HUES6 (cell line): ENCODE data around the gene WFIKKN2.
"Not testable (repeated sequence)": the region's sequence is repeated elsewhere in the genome, so short reads cannot be mapped to it uniquely, and the experiment has no call there.

ENCODE experiments used
- H3K27ac ChIP-seq: 2 replicates; pipeline ENCODE4 v1.7.0; 2013; ENCODE audit warnings: low read depth, mild to moderate bottlenecking, low read length, inconsistent platforms
- H3K27me3 ChIP-seq: 2 replicates; pipeline ENCODE4 v1.6.1; 2013; ENCODE audit warnings: low read length; ENCODE audit not compliant: control insufficient read depth, insufficient read depth
- H3K36me3 ChIP-seq: 2 replicates; pipeline ENCODE4 v1.6.1; 2013; ENCODE audit warnings: low read length; ENCODE audit not compliant: control insufficient read depth, insufficient read depth
- H3K4me1 ChIP-seq: 2 replicates; pipeline ENCODE4 v1.6.1; 2013; ENCODE audit warnings: low read length; ENCODE audit not compliant: control insufficient read depth, insufficient read depth
- H3K4me3 ChIP-seq: 2 replicates; pipeline ENCODE4 v1.5.1; 2013; ENCODE audit warnings: low read depth, low read length
- H3K9ac ChIP-seq: one replicate; pipeline ENCODE4 v1.6.1; 2013; ENCODE audit warnings: mild to moderate bottlenecking, low read length
- H3K9me3 ChIP-seq: 2 replicates; pipeline ENCODE4 v1.6.1; 2013; ENCODE audit warnings: low read depth, low read length; ENCODE audit not compliant: control insufficient read depth, insufficient read depth

The WFIKKN2 gene

DNA sequence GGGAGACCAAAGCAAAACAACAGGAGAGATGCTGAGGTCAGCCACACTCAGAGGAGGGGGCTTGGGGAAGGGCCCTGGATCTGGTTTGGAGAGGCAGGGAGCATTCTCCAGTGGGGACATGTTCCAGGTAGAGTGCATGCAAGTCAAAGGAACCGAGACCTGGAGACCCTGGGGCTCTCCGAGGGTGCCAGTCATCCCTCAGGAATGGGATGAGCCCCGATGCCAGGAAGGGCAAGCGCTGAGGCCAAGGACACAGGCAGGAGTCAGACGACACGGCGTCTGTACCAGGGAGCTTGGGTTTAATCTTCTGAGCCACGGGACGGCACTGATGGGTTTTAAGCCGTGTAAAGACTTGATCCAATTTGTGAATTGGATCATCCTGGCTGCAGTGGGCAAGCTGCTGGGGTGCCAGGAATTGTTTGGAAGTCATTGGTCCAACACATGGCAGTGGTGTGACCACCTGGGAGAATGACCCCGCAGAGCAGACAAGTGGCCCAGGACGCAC is 35.1 kb upstream of the WFIKKN2 start:
- H3K27me3 ChIP-seq: no peaks in the 10 kb centered on the region

DNA sequence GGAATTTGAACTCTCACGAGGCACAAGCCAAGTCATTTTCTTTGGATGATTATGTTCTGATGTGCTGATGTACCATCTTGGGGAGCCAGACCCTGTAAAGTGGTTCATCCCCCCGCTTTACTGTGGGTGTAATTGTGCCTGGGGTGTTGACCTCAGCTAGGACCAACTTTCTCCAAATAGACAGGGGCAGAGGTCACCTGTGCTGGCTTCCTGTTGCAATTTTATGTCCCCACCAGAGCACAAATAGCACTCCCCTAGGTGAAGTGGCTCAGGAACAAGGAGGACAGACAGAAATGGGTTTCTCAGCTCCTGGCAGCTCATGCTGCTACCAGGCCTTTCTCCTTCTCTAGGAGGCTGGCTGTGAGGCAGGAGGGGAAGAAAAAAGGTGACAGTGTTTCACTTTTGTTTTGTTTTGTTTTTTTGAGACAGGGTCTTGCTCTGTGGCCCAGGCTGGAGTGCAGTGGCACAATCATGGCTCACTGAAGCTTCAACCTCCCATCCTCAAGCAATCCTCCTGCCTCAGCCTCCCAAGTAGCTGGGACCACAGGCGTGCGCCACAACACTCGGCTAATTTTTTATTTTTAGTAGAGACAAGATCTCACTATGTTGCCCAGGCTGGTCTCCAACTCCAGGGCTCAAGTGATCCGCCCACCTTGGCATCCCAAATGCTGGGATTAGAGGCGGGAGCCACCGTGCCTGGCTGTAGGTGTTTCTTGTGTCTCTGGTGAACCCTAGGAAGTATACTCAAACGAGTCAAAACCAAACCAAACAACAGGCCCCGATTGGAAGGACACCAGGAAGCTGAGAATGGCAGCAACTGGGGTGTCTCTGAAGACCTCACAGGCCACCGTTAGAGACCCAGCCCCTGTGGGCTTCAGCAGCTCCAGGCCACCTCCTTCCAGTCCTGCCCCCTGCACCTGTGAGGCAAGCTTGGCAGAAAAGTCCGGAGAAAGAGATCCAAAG is 32.5 kb upstream of the WFIKKN2 start:
- Histone ChIP-seq H3K9ac (no peak overlapping the region), H3K27me3 (no peaks in the 10 kb centered on the region), H3K4me1 (peaks cover 18% of the 10 kb centered on the region; the same call in 1 of the 2 replicates), H3K36me3 (no peaks in the 10 kb centered on the region), H3K9me3 (no peaks in the 10 kb centered on the region), H3K4me3 (no peak overlapping the region), H3K27ac (no peak overlapping the region)

More for the DNA sequence above, 35.1 kb upstream of the WFIKKN2 start:
- H3K9ac ChIP-seq: no peak overlapping the region
- peaks cover 18% of the 10 kb centered on the region; the same call in 1 of the 2 replicates for H3K4me1 ChIP-seq
- no peaks in the 10 kb centered on the region for H3K36me3 ChIP-seq
- H3K9me3 ChIP-seq: no peaks in the 10 kb centered on the region
- H3K4me3 ChIP-seq: no peak overlapping the region
- H3K27ac ChIP-seq: no peak overlapping the region

DNA sequence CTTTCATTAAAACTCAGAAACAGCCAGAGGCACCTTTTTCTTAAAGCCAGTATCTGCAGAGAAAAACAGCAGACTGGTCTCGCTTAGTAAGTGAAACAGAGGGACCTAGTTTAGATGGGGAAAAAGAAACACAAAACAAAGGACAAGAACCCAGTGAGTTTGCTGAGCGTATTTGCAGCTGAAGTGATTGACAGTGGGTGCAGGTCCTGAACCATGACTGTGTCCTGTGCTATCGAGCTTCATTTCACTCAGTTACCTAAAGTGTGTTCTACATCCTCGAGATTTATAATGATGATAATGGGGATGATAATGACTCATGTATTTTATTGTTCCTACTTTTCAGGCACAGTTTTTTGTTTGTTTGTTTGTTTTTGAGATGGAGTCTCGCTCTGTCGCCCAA is 31.7 kb upstream of the WFIKKN2 start:
- no peaks in the 10 kb centered on the region for H3K9me3 ChIP-seq
- no peak overlapping the region for H3K4me3 ChIP-seq
- no peaks in the 10 kb centered on the region for H3K36me3 ChIP-seq
- no peaks in the 10 kb centered on the region for H3K27me3 ChIP-seq
- H3K9ac ChIP-seq: no peak overlapping the region
- no peak overlapping the region for H3K27ac ChIP-seq
- H3K4me1 ChIP-seq: peaks cover 15% of the 10 kb centered on the region; the same call in 1 of the 2 replicates

DNA sequence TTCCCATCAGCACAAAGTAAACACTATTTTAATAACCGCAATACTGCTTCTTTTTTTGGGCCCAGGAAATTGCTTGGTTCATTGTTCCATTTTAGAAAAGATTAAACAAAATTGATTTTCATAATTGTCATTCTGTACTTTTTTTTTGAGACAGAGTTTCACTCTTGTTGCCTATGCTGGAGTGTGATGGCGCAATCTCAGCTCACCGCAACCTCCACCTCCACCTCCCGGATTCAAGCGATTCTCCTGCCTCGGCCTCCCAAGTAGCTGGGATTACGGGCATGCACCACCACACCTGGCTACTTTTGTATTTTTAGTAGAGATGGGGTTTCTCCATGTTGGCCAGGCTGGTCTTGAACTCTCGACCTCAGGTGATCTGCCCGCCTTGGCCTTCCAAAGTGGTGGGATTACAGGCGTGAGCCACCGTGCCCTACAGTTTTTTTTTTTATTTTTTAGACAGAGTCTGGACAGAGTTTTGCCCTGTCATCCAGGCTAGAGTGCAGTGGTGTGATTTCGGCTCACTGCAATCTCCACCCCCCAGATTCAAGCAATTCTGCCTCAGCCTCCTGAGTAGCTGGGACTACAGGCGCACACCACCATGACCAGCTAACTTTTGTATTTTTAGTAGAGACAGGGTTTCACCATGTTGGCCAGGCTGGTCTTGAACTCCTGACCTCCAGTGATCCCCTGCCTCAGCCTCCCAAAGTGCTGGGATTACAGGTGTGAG is 30.5 kb upstream of the WFIKKN2 start:
- not testable (repeated sequence) for H3K27me3 ChIP-seq, H3K27ac ChIP-seq, H3K9me3 ChIP-seq, H3K36me3 ChIP-seq, H3K4me1 ChIP-seq, H3K4me3 ChIP-seq, H3K9ac ChIP-seq

DNA sequence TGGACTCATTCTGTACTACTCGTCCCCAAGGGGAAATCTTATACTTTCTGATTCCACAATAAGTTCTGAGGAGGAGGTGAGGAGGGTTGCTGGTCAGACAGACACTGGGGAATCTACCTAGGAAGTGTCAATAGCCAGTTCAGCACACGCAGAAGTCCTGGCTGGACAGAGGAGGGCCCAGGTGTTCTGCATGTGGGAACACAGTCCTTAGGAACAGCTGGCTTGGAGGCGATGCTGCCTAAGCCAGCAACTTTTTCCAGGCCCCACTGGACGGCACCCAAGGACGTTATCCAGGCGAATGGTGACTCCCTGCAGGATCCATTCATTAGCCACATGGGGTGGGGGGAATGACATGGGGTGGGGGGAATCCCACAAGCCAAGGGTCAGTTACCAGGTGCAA is 29.9 kb upstream of the WFIKKN2 start:
- H3K4me1 ChIP-seq: peaks cover 5% of the 10 kb centered on the region; the same call in 1 of the 2 replicates
- H3K36me3 ChIP-seq: no peaks in the 10 kb centered on the region
- no peak overlapping the region for H3K4me3 ChIP-seq
- H3K9me3 ChIP-seq: no peaks in the 10 kb centered on the region
- no peaks in the 10 kb centered on the region for H3K27me3 ChIP-seq
- no peak overlapping the region for H3K27ac ChIP-seq
- no peak overlapping the region for H3K9ac ChIP-seq

DNA sequence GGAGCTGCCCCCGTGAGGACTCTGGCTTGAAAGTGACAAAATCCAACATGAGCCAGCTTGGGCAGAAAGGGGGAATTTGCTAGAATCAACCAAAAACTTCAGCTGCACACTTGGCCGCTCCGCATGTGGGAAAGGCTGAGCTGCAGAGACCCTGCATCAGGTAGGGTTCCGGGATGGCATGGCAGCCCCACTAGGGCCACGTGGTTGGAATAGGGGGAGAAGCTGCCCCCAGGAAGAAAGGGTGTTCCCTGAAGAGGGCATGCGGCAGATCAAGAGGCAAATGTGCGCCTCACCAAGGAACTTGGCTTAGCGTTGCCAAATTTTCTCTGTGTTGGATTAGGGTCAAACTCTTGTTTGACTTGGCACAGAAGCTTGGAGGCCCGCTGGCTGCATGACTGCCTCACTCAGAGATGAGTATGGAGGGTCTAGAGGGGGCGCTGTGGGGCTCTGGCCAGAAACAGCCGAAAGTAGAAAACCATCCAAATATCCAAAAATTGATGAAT is 29.2 kb upstream of the WFIKKN2 start:
- H3K9ac ChIP-seq: no peak overlapping the region
- no peak overlapping the region for H3K27ac ChIP-seq
- no peaks in the 10 kb centered on the region for H3K27me3 ChIP-seq
- no peaks in the 10 kb centered on the region for H3K36me3 ChIP-seq
- H3K4me1 ChIP-seq: peaks cover 5% of the 10 kb centered on the region; the same call in 1 of the 2 replicates
- H3K9me3 ChIP-seq: no peaks in the 10 kb centered on the region
- no peak overlapping the region for H3K4me3 ChIP-seq

DNA sequence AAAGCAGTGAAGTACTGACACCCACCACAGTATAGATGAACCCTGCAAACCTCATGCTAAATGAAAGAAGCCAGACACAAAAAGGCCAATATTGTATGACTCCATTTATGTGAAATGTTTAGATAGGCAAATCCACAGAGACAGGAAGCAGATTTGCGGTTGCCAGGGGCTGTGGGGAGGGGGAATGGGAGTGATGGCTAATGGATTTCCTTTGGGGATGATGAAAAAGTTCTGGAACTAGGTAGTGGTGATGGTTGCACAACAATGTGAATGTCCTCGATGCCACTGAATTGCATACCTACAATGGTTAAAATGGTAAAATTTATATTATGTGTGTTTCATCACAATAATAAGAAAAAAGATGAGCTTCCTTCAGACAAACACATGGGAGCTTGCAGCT is 28.4 kb upstream of the WFIKKN2 start:
- Histone ChIP-seq H3K4me1 (peaks cover 5% of the 10 kb centered on the region; the same call in 1 of the 2 replicates), H3K4me3 (no peak overlapping the region), H3K27ac (no peak overlapping the region)

DNA sequence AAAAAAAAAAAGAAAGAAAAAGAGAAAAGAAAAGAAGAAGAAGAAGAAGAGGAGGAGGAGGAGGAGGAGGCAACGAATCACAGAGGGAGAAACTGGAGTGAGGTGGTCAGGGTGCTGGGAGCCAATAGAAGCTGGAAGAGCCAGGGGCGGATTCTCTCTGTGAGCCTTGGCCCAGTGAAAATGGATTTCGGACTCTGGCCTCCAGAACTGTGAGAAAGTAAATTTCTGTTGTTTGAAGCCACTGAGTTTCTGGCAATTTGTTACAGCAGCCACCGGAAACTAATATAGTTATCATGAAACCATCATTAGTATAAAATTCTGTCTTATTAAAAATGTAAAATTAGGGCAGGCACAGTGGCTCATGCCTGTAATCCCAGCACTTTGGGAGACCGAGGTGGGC is 27.7 kb upstream of the WFIKKN2 start:
- H3K9ac ChIP-seq: no peak overlapping the region
- H3K4me1 ChIP-seq: peaks cover 5% of the 10 kb centered on the region; the same call in 1 of the 2 replicates
- H3K36me3 ChIP-seq: no peaks in the 10 kb centered on the region
- H3K9me3 ChIP-seq: no peaks in the 10 kb centered on the region
- H3K27me3 ChIP-seq: no peaks in the 10 kb centered on the region
- H3K27ac ChIP-seq: no peak overlapping the region
- H3K4me3 ChIP-seq: no peak overlapping the region

More for the DNA sequence above, 28.4 kb upstream of the WFIKKN2 start:
- Histone ChIP-seq H3K27me3 (no peaks in the 10 kb centered on the region), H3K9me3 (no peaks in the 10 kb centered on the region), H3K9ac (no peak overlapping the region), H3K36me3 (no peaks in the 10 kb centered on the region)

DNA sequence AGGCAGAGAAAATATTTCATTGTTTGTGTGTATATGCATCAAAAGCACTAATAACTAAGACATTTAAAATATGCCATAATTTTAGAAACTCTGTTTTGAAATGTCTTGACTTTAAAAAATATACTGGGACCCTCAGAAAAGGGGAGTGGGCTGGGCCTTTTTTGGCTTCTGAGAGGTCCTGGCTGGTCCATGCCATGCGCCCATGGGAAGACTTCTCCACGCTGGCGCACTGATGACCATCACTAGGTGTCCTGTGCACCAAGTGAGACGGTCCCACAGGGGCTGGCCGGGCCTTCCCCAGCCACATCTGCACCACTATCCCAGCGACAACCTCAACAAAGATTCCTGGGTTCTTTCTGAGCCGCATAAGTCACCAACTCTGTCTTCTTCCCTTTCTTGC is 27.0 kb upstream of the WFIKKN2 start:
- no peak overlapping the region for H3K27ac ChIP-seq
- H3K9me3 ChIP-seq: no peaks in the 10 kb centered on the region
- H3K36me3 ChIP-seq: no peaks in the 10 kb centered on the region
- no peaks in the 10 kb centered on the region for H3K27me3 ChIP-seq
- no peak overlapping the region for H3K9ac ChIP-seq
- H3K4me3 ChIP-seq: no peak overlapping the region
- peaks cover 4% of the 10 kb centered on the region; the same call in 1 of the 2 replicates for H3K4me1 ChIP-seq

DNA sequence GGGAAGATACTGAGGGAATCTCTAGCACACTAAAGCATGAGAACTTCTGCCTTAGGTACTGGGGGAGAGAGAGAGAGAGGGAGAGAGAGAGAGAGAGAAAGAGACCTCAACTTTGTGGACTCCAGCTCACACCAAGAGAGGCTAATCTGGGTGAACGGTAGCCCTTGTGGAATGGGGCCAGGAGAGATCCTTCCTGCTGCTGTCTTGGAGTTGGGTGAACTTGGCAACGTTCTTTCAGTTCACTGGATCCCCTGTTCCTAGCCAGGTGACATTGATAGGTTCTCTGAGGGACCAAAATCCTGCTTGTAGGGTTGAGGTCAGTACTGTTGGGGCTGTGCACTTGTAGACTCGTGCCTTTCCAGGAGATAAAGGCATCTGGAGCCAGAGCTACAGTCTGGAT is 26.5 kb upstream of the WFIKKN2 start:
- no peaks in the 10 kb centered on the region for H3K4me1 ChIP-seq
- no peak overlapping the region for H3K4me3 ChIP-seq
- H3K27me3 ChIP-seq: no peaks in the 10 kb centered on the region
- no peaks in the 10 kb centered on the region for H3K9me3 ChIP-seq
- H3K36me3 ChIP-seq: no peaks in the 10 kb centered on the region
- no peak overlapping the region for H3K27ac ChIP-seq
- no peak overlapping the region for H3K9ac ChIP-seq
